ENCODE results near the gene SDK1. TPM values are rescaled to one million over a fixed set of nuclear protein-coding genes. Genes with fewer than 3 reads are reported as not detected.

The SDK1 gene
- total and polyA plus RNA-seq, 2 donors (not counting 3 experiments of a cell fraction or from before 2014, with no cell fraction given) = 1.6 to 3.9 TPM

GRCh38 chr7:4079366-4079765, 778.3 kb downstream of the SDK1 start:
- ChIA-PET CTCF (no interaction called here), POLR2A (no interaction called here)
- H3K79me2 ChIP-seq (ENCODE audit: control insufficient read depth, insufficient read depth, low read length) = no peaks in the 10 kb centered on the region
- no peaks in the 10 kb centered on the region for H3K9me1 ChIP-seq (replicated peaks; ENCODE audit: control insufficient read depth, extremely low read depth, insufficient read depth, low read length)
- H3K4me3 ChIP-seq (replicated peaks in 1 of 3; ENCODE audit: insufficient read depth in 1 of 3, low read depth in 1 of 3, low read length in 3 of 3) = no peak overlapping the region
- no peak for TF ChIP-seq MYC (IDR thresholded peaks at IDR 0.05; ENCODE audit: low read depth, low read length)
- no peak for TF ChIP-seq POLR2AphosphoS5 (IDR thresholded peaks at IDR 0.05; ENCODE audit: insufficient read depth, low read depth, low read length)
- no peak for TF ChIP-seq GATA2 (IDR thresholded peaks at IDR 0.05; ENCODE audit: insufficient read depth, insufficient read length, low read depth, low read length)
- no peak for TF ChIP-seq POLR2A (IDR thresholded peaks at IDR 0.05; ENCODE audit: low read depth, low read length)
- no peak for TF ChIP-seq CTCF (IDR thresholded peaks at IDR 0.05; ENCODE audit: extremely low read depth in 1 of 2, insufficient read depth in 1 of 2, low read depth in 1 of 2, low read length in 2 of 2)
- no peak for TF ChIP-seq JUN (IDR thresholded peaks at IDR 0.05; ENCODE audit: borderline replicate concordance, insufficient read depth, insufficient read length, low read depth)
- TF ChIP-seq, protein P1, sequence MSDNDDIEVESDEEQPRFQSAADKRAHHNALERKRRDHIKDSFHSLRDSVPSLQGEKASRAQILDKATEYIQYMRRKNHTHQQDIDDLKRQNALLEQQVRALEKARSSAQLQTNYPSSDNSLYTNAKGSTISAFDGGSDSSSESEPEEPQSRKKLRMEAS (IDR thresholded peaks at IDR 0.05; ENCODE audit: insufficient read depth, insufficient read length) = no peak
- TF ChIP-seq EZH2 (IDR thresholded peaks at IDR 0.05; ENCODE audit: borderline replicate concordance, low read depth, low read length, severe bottlenecking) = no peak
- TF ChIP-seq FOS (IDR thresholded peaks at IDR 0.05; ENCODE audit: borderline replicate concordance, insufficient read depth, low read length) = no peak
- FAIRE-seq = no peak
- no peaks in the 10 kb centered on the region for H3K36me3 ChIP-seq (ENCODE audit: control insufficient read depth in 2 of 2, extremely low read depth in 1 of 2, insufficient read depth in 2 of 2, low read length in 2 of 2)
- H3K9me3 ChIP-seq (replicated peaks; ENCODE audit: control insufficient read depth, insufficient read depth, low read length) = peaks cover 2% of the 10 kb centered on the region
- H2AFZ ChIP-seq (ENCODE audit: low read depth, low read length) = no peak overlapping the region
- no peak overlapping the region for H3K27ac ChIP-seq (ENCODE audit: insufficient read depth, low read depth, low read length)
- DNase-seq (ENCODE audit: low read depth, low spot score) = no peak
- no peaks in the 10 kb centered on the region for H4K20me1 ChIP-seq (replicated peaks; ENCODE audit: control insufficient read depth, extremely low read depth, insufficient read depth, low read length)
- H3K4me1 ChIP-seq (ENCODE audit: control insufficient read depth, extremely low read depth, insufficient read depth, low read length) = no peaks in the 10 kb centered on the region
- dilution Hi-C loops (cut with MboI; ENCODE audit: extremely low pct_ligation_motif_present, low sequenced_read_pairs) (no loop called here), intact Hi-C loops (cut with micrococcal nuclease) (no loop called here)
- no TSS peak for BruUV-seq (replicated peaks)
- no peak overlapping the region for H3K4me2 ChIP-seq (ENCODE audit: insufficient read depth, low read length)
- no peak overlapping the region for H3K9ac ChIP-seq (replicated peaks; ENCODE audit: extremely low read depth, insufficient read depth, low read length)
- H3K27me3 ChIP-seq (ENCODE audit: control insufficient read depth in 2 of 2, insufficient read depth in 2 of 2, low read length in 2 of 2) = no peaks in the 10 kb centered on the region

All from endothelial cell of umbilical vein (primary cell).